Right atrium auricular region (tissue), 2 donors: ENCODE measurements around the gene KLHL17. TPM values are rescaled to one million over a fixed set of nuclear protein-coding genes. Genes with fewer than 3 reads are reported as not detected.
"Not testable (repeated sequence)": the region's sequence is repeated elsewhere in the genome, so short reads cannot be mapped to it uniquely, and the experiment has no call there.

Experiments
- DNase-seq: peaks from one replicate; pipeline ENCODE4 v3.0.0-alpha.2; 2019; ENCODE audit warnings: low spot score
- H3K27ac ChIP-seq, 2 donors: fragments of 200-600 bp; sonication (generic); 1 replicate in 1 of 2; 2 replicates in 1 of 2; pipeline ENCODE4 v1.5.1; 2016 to 2019
- H3K27me3 ChIP-seq, 2 donors: fragments of 200-600 bp; sonication (generic); one replicate each; pipeline versions ENCODE4 v1.5.1 to v1.6.0; 2017 to 2019
- H3K36me3 ChIP-seq: fragments of 200-600 bp; sonication (generic); one replicate; pipeline ENCODE4 v1.5.1; 2016
- H3K4me1 ChIP-seq, 2 donors: fragments of 200-600 bp; sonication (generic); one replicate each; pipeline versions ENCODE4 v1.5.1 to v1.6.0; 2017 to 2019
- H3K4me3 ChIP-seq, 2 donors: fragments of 200-600 bp; sonication (generic); 1 replicate in 1 of 2; 2 replicates in 1 of 2; pipeline ENCODE4 v1.5.1; 2017 to 2019; ENCODE audit warnings: mild to moderate bottlenecking in 1 of 2, moderate library complexity in 1 of 2
- H3K9me3 ChIP-seq, 2 donors: fragments of 200-600 bp; sonication (generic); one replicate each; pipeline ENCODE4 v1.5.1; 2019
- CTCF ChIP-seq, 2 donors: fragments of 200-600 bp; sonication (generic); IDR thresholded peaks; one replicate each; pipeline ENCODE4 v1.5.1; 2019; ENCODE audit warnings: antibody characterized with exemption in 2 of 2
- total RNA-seq, 2 donors: library from RNA; depleted of rRNA; stranded (reverse); fragments of >200 nt; gene quantifications; one replicate each; pipeline ENCODE4 v1.1.0, GENCODE V29; 2016

The KLHL17 gene
- total RNA-seq, 2 donors from 2014 or later: 2.4 to 2.9 TPM

GRCh38 chr1:991895-992294, 31.5 kb downstream of the KLHL17 start:
- no peak overlapping the region for H3K27ac ChIP-seq
- no peaks in the 10 kb centered on the region for H3K27me3 ChIP-seq
- no peak for TF ChIP-seq CTCF (IDR thresholded peaks at IDR 0.05)
- H3K36me3 ChIP-seq: no peaks in the 10 kb centered on the region
- no peaks in the 10 kb centered on the region for H3K4me1 ChIP-seq
- no peak overlapping the region for H3K4me3 ChIP-seq
- H3K9me3 ChIP-seq: peaks cover 0 to 11% of the 10 kb centered on the region in 2 donors
- DNase-seq: no peak

GRCh38 chr1:992362-992761, 32.0 kb downstream of the KLHL17 start:
- Histone ChIP-seq H3K27me3 (no peaks in the 10 kb centered on the region), H3K9me3 (peaks cover 0 to 11% of the 10 kb centered on the region in 2 donors), H3K4me1 (no peaks in the 10 kb centered on the region), H3K27ac (no peak overlapping the region), H3K4me3 (no peak overlapping the region), H3K36me3 (no peaks in the 10 kb centered on the region)
- no peak for TF ChIP-seq CTCF (IDR thresholded peaks at IDR 0.05)
- DNase-seq: no peak

- Histone ChIP-seq H3K9me3 (peaks cover 0 to 11% of the 10 kb centered on the region in 2 donors), H3K27me3 (no peaks in the 10 kb centered on the region), H3K4me1 (peaks cover 0 to 10% of the 10 kb centered on the region in 2 donors), H3K27ac (no peak overlapping the region), H3K4me3 (no peak overlapping the region), H3K36me3 (no peaks in the 10 kb centered on the region)
- no peak for TF ChIP-seq CTCF (IDR thresholded peaks at IDR 0.05)
- no peak for DNase-seq
Observed at GRCh38 chr1:993379-993995, 33.1 kb downstream of the KLHL17 start.

GRCh38 chr1:994546-994945, 34.2 kb downstream of the KLHL17 start:
- H3K27me3 ChIP-seq, DNase-seq, H3K36me3 ChIP-seq, H3K27ac ChIP-seq, H3K4me3 ChIP-seq: not testable (repeated sequence)
- Histone ChIP-seq H3K4me1 (peaks cover 0 to 20% of the 10 kb centered on the region in 2 donors), H3K9me3 (peaks cover 0 to 11% of the 10 kb centered on the region in 2 donors)

GRCh38 chr1:995665-996633, 35.6 kb downstream of the KLHL17 start:
- Histone ChIP-seq H3K27me3 (no peaks in the 10 kb centered on the region), H3K4me1 (peaks cover 0 to 29% of the 10 kb centered on the region in 2 donors), H3K36me3 (no peaks in the 10 kb centered on the region), H3K9me3 (peaks cover 0 to 11% of the 10 kb centered on the region in 2 donors), H3K4me3 (no peak overlapping the region), H3K27ac (no peak overlapping the region)
- no peak for DNase-seq
- TF ChIP-seq CTCF (IDR thresholded peaks at IDR 0.05): no peak
